ENCODE data around the gene HRH4. TPM values are rescaled to one million over a fixed set of nuclear protein-coding genes. Genes with fewer than 3 reads are reported as not detected.

Gene HRH4
- total and polyA plus RNA-seq, 10 of the 15 experiments (the other 5 are each of a cell fraction or from before 2014, with no cell fraction given), result not detected

- Histone ChIP-seq H3K36me3 (ENCODE audit: control insufficient read depth in 2 of 2, insufficient read depth in 2 of 2, low read length in 1 of 2) (no peaks in the 10 kb centered on the region), H3K4me1 (ENCODE audit: control insufficient read depth, insufficient read depth, low read length) (no peaks in the 10 kb centered on the region), H3K4me2 (ENCODE audit: control insufficient read depth, insufficient read depth) (no peak overlapping the region), H3K9ac (ENCODE audit: control insufficient read depth, insufficient read depth, low read length) (no peak overlapping the region), H3K4me3 (no peak overlapping the region), H3K27ac (ENCODE audit: control insufficient read depth, insufficient read depth) (no peak overlapping the region), H2AFZ (ENCODE audit: control insufficient read depth, low read depth, low read length) (no peak overlapping the region), H3K27me3 (replicated peaks in 1 of 2; ENCODE audit: control insufficient read depth in 2 of 2, insufficient read depth in 2 of 2, low read length in 1 of 2) (no peaks in the 10 kb centered on the region; a peak in 2 of 4 replicates), H3K79me2 (ENCODE audit: control insufficient read depth, insufficient read depth, low read length) (no peaks in the 10 kb centered on the region), H3K9me3 (replicated peaks; ENCODE audit: control insufficient read depth, insufficient read depth, low read length) (no peaks in the 10 kb centered on the region), H4K20me1 (ENCODE audit: control insufficient read depth, insufficient read depth) (no peaks in the 10 kb centered on the region)
- no peak for ATAC-seq
- 35% methylated on average over 1 of the region's 1 CpG for WGBS (ENCODE audit: insufficient coverage, insufficient replicate concordance, low lambda C conversion rate, missing lambda C conversion rate)
- TF ChIP-seq RAD51 (IDR thresholded peaks at IDR 0.05) (no peak), SP1 (IDR thresholded peaks at IDR 0.05; ENCODE audit: low read depth, low read length) (no peak), TCF7 (IDR thresholded peaks at IDR 0.05; ENCODE audit: borderline replicate concordance) (no peak), FOS (IDR thresholded peaks at IDR 0.05; ENCODE audit: borderline replicate concordance, extremely low read depth, insufficient read length) (no peak), CREB1 (IDR thresholded peaks at IDR 0.05; ENCODE audit: low read depth) (no peak), YY1 (IDR thresholded peaks at IDR 0.05; ENCODE audit: low read depth, low read length) (no peak), NR2F1 (conservative IDR thresholded peaks at IDR 0.05) (no peak), JUNB (IDR thresholded peaks at IDR 0.05) (no peak), SRF (IDR thresholded peaks at IDR 0.05; ENCODE audit: low read depth in 2 of 2, low read length in 2 of 2) (no peak)
- TF ChIP-seq, protein P1, sequence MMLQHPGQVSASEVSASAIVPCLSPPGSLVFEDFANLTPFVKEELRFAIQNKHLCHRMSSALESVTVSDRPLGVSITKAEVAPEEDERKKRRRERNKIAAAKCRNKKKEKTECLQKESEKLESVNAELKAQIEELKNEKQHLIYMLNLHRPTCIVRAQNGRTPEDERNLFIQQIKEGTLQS (IDR thresholded peaks at IDR 0.05; ENCODE audit: borderline replicate concordance, extremely low read depth, low read depth, low read length), result no peak
- no peak for DNase-seq (ENCODE audit: low read depth, low spot score)
- intact Hi-C loops (cut with micrococcal nuclease; ENCODE audit: unreplicated experiment) (no loop called here), in situ Hi-C loops (cut with MboI) (no loop called here)
- CTCF ChIA-PET, result no interaction called here
- POLR2A ChIA-PET, result no interaction called here
- FAIRE-seq, result no peak
- RAD21 ChIA-PET (ENCODE audit: unreplicated experiment), result no interaction called here
- BruUV-seq (replicated peaks), result no TSS peak
- SMC1A ChIA-PET (ENCODE audit: uncharacterized antibody, unreplicated experiment), result no interaction called here
Observed at GRCh38 chr18:24509435-24509834, 49.0 kb downstream of the HRH4 start.

Data from GM12878 (cell line).